Mucosa of stomach (tissue), 1 donor: ENCODE results near the gene SEMA3E.

Experiments
- H3K27me3 ChIP-seq: one replicate; pipeline ENCODE4 v1.7.0; 2013; ENCODE audit warnings: mild to moderate bottlenecking, low read length; ENCODE audit not compliant: control insufficient read depth, insufficient read depth
- H3K36me3 ChIP-seq: one replicate; pipeline ENCODE4 v1.7.0; 2013; ENCODE audit warnings: low read length; ENCODE audit not compliant: control insufficient read depth, insufficient read depth
- H3K4me1 ChIP-seq: one replicate; pipeline ENCODE4 v1.7.0; 2013; ENCODE audit warnings: mild to moderate bottlenecking, low read length; ENCODE audit not compliant: control insufficient read depth, insufficient read depth
- H3K4me3 ChIP-seq: one replicate; pipeline ENCODE4 v1.7.0; 2013; ENCODE audit warnings: low read length
- H3K9ac ChIP-seq: one replicate; pipeline ENCODE4 v1.7.0; 2013; ENCODE audit warnings: mild to moderate bottlenecking, low read length, moderate library complexity
- H3K9me3 ChIP-seq: one replicate; pipeline ENCODE4 v1.7.0; 2013; ENCODE audit warnings: mild to moderate bottlenecking, low read length, moderate library complexity; ENCODE audit not compliant: control insufficient read depth
- donor health status: Pancreatic carcinoma.

Gene SEMA3E

DNA sequence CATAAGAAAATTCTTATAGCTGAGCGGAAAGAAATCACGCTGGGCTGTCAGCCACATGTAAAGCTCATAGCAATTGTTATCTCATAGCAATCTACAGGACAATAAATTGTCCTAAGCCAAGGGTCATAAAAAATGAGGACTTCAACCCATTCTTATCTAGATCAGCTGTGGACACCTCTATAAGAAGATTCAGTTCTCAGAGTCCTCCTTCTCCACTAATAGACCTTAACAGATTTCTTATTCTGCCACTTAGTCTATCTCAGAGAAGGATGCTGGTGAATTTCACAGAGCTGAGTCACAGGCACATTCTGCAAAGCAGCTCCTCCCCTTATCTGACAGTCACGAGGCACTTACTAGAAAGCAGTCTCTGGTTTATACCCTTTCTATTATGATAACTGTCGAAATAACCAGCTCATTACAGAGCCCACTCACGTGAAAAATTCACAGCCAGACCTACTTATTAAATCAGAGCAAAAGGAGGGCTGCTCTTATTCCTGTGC lies 300.9 kb downstream of the SEMA3E start:
- H3K27me3 ChIP-seq = no peaks in the 10 kb centered on the region
- no peaks in the 10 kb centered on the region for H3K36me3 ChIP-seq
- no peaks in the 10 kb centered on the region for H3K4me1 ChIP-seq
- H3K9ac ChIP-seq = no peak overlapping the region
- H3K4me3 ChIP-seq = no peak overlapping the region
- no peaks in the 10 kb centered on the region for H3K9me3 ChIP-seq

DNA sequence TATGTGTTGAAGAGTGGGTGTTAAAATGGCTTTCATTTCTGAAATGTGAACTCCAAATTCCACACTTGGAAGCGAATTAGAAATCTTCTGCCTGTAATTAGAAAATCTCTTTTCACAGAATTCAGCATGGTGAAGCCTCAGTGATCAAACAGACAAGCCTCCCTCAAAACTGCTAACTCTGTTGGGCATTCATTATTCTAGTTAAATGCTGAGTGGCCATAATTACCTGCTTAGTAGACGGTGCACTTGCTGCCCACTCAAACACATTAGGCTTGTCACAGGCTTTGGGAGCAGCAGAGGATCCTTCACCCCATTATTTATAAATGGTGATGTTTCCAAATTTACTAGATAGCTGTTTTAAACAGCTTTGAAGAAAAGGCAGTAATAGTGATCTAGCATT lies 309.0 kb downstream of the SEMA3E start:
- H3K4me1 ChIP-seq = no peaks in the 10 kb centered on the region
- no peaks in the 10 kb centered on the region for H3K27me3 ChIP-seq
- no peak overlapping the region for H3K4me3 ChIP-seq
- H3K36me3 ChIP-seq = no peaks in the 10 kb centered on the region
- no peak overlapping the region for H3K9ac ChIP-seq
- no peaks in the 10 kb centered on the region for H3K9me3 ChIP-seq

DNA sequence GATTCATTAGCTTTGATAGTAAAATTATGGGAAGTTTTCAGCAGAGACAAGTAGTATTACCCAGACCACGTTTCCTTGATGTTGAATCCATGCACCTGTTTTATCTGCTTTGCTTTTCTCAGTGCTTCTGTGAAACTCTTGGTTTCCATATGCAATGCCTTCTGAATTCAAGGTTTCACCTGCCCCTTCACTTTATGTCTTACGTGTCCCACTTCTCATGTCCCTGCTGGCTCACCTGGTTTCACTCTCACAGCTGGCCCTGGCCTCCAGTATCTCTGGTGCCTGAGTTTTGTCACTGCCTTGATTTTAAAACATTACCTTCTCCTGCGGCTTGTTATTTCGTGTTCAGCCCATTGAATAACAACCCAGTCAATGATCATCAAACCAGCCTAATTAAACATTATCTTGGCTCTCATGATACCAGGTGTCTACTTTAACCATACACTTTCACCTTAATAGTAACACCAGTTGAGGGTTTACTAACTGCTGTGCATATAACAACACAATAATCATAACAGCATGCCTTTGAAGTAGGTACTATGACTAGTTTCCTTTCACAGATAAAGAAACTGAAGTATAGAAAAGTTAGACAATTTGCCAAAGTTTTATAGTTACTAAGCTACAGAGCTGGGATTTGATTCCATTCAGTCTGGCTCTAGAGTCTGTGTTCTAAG lies 310.5 kb downstream of the SEMA3E start:
- H3K9ac ChIP-seq = no peak overlapping the region
- no peaks in the 10 kb centered on the region for H3K36me3 ChIP-seq
- no peak overlapping the region for H3K4me3 ChIP-seq
- no peaks in the 10 kb centered on the region for H3K9me3 ChIP-seq
- H3K4me1 ChIP-seq = no peaks in the 10 kb centered on the region
- no peaks in the 10 kb centered on the region for H3K27me3 ChIP-seq

DNA sequence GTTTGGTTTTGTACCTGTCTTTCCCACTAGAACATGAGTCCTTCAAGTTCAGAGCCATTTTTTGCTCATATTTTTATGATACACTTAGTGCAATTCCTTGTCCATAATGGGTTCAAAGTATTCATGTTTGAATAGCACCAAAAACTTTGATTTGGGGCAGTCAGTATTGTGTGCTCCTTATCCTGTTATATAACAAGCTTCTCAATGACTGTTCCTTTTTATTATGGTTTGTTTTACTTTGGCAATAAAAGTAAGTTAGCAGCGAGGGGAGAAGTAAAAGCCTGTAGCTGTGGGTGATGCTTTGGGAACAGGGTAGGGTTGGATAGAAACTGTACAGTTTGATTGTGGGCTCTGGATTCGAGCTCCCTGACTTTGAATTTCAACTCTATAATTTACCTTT lies 311.9 kb downstream of the SEMA3E start:
- Histone ChIP-seq H3K4me1 (no peaks in the 10 kb centered on the region), H3K9me3 (no peaks in the 10 kb centered on the region), H3K27me3 (no peaks in the 10 kb centered on the region), H3K9ac (no peak overlapping the region), H3K36me3 (no peaks in the 10 kb centered on the region), H3K4me3 (no peak overlapping the region)

DNA sequence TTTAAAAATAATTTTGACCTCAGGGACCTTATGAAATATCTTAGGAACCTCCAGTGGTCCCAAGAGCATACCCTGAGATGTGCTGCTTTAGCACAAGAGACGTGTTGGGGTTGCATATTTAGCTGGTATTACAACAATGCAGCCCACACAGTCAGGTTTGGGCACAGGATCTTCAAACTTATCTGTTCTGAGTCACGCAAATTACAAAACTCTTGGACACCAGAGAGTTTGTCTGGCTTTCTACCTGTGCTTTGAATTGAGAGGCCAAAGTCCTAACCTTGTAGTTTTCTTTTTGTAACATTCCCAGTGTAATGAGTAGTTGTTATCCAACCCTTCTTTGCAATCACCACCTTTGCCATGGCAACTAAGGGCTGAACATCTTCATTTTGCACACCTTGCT lies 322.7 kb downstream of the SEMA3E start:
- no peaks in the 10 kb centered on the region for H3K4me1 ChIP-seq

DNA sequence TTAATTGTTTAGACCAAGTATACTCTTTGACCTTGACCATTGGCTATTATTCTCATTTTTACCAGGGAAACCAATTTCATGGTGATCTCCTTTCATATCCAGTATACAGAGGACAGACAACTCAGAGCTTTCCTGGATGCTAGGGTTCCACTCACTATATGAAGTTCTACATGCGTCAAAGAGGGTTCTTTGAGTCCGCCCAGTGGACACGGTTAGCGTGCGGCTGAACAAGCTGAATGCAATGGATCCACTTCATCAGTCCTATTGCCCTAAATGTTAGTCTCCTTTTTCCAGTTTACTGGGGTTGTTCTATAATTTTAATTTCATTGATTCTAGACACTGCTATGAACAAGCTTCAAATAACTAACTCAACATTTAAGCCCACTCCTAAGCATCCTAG lies 323.9 kb downstream of the SEMA3E start:
- no peaks in the 10 kb centered on the region for H3K9me3 ChIP-seq
- no peak overlapping the region for H3K9ac ChIP-seq
- no peaks in the 10 kb centered on the region for H3K4me1 ChIP-seq
- no peaks in the 10 kb centered on the region for H3K27me3 ChIP-seq
- no peak overlapping the region for H3K4me3 ChIP-seq
- H3K36me3 ChIP-seq = no peaks in the 10 kb centered on the region

More for the DNA sequence above, 322.7 kb downstream of the SEMA3E start:
- H3K27me3 ChIP-seq = no peaks in the 10 kb centered on the region
- no peak overlapping the region for H3K4me3 ChIP-seq
- no peak overlapping the region for H3K9ac ChIP-seq
- no peaks in the 10 kb centered on the region for H3K36me3 ChIP-seq
- H3K9me3 ChIP-seq = no peaks in the 10 kb centered on the region

DNA sequence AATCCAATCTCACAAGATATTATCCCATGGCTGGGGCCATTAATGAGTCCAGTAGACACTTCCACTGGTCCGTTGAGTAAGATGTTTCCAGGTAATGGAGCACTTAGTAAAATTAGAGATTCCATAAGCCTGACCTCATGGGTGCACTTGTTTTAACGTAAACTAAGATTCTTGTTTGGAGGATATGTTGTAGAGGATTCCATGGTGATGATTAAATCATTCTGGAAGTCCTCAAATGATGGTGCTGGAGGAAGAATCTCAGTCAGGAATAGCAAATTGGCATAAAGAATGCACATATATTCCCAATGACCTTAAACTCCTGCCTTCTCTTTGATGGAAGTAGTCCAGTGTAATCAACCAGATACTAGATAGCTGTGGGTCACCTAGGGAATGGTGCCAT lies 324.3 kb downstream of the SEMA3E start:
- H3K4me3 ChIP-seq = no peak overlapping the region
- no peaks in the 10 kb centered on the region for H3K36me3 ChIP-seq
- no peaks in the 10 kb centered on the region for H3K9me3 ChIP-seq
- H3K27me3 ChIP-seq = no peaks in the 10 kb centered on the region
- H3K9ac ChIP-seq = no peak overlapping the region
- no peaks in the 10 kb centered on the region for H3K4me1 ChIP-seq

DNA sequence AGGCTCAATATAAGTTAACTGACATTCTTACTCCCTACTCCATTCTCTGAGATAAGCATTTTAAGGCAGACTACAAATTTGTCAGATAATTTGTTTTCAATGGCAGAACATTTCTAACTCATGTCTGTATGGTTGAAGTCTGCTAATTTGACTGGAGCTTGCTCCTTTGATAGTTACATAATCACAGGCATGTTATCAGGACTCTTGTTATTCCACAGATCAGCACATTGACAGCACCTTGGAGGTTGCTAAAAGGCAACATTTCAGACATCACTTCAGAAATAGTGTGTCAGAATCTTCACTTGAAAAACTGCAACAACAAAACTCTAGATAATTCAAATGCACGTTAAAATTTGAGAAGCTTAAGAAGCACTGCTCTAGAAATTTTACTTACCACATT lies 327.9 kb downstream of the SEMA3E start:
- no peak overlapping the region for H3K4me3 ChIP-seq
- H3K27me3 ChIP-seq = no peaks in the 10 kb centered on the region
- no peak overlapping the region for H3K9ac ChIP-seq
- no peaks in the 10 kb centered on the region for H3K36me3 ChIP-seq
- H3K4me1 ChIP-seq = no peaks in the 10 kb centered on the region
- H3K9me3 ChIP-seq = no peaks in the 10 kb centered on the region

DNA sequence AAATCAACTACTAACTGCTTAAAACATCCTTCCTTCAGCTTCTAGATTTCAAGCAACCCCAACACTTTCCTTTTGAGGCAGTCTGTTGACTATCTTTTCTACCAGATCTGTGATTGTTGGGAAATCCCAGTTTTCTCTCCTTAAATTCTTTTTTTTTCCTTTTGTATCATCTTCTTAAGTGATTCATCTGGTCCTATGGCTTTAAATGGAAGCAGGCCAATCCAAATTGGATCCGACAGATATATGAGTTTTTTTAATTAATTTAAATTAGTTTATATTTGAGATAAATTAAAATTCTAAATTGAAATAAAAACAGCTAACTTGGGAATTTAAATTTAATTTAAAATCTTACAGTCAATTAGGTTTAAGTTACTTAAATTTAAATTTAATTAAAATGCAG lies 335.0 kb downstream of the SEMA3E start:
- Histone ChIP-seq H3K4me3 (no peak overlapping the region), H3K36me3 (no peaks in the 10 kb centered on the region), H3K4me1 (no peaks in the 10 kb centered on the region), H3K27me3 (no peaks in the 10 kb centered on the region), H3K9ac (no peak overlapping the region), H3K9me3 (no peaks in the 10 kb centered on the region)
